OCI-LY7 (cell line): ENCODE measurements around the gene SLC25A21. TPM values are rescaled to one million over a fixed set of nuclear protein-coding genes. Genes with fewer than 3 reads are reported as not detected.

Experiments used
- BruUV-seq: library from RNA; stranded (reverse); fragments of 400-500 nt; replicated peaks from 2 replicates; lab custom pipeline; 2021; lab: Mats Ljungman, UMichigan
- CTCF ChIA-PET: fragments of 300-600 bp; sonication (Branson Sonifier 250); formaldehyde crosslinking; loops from one replicate; lab custom pipeline; 2022; ENCODE audit warnings: antibody characterized with exemption; ENCODE audit not compliant: unreplicated experiment; lab: Charles Lee
- POLR2A ChIA-PET: fragments of 300-600 bp; sonication (Branson Sonifier 250); formaldehyde crosslinking; loops from one replicate; lab custom pipeline; 2022; ENCODE audit warnings: antibody characterized with exemption; lab: Charles Lee
- DNase-seq: peaks from one replicate; pipeline ENCODE4 v3.0.0-alpha.2; 2015; ENCODE audit warnings: low spot score
- H2AFZ ChIP-seq: fragments of 200-600 bp; sonication (generic), shearing (Covaris generic); 2 replicates; pipeline ENCODE4 v1.6.1; 2014; ENCODE audit warnings: mild to moderate bottlenecking, antibody characterized with exemption, low read length, moderate library complexity
- H3K27ac ChIP-seq: fragments of 200-600 bp; sonication (generic); 2 replicates; pipeline ENCODE4 v1.5.1; 2014; ENCODE audit warnings: mixed run types, low read depth, mild to moderate bottlenecking, moderate library complexity, low read length, inconsistent platforms; ENCODE audit not compliant: poor library complexity, severe bottlenecking
- H3K36me3 ChIP-seq: fragments of 200-600 bp; sonication (generic); 2 replicates; pipeline ENCODE4 v1.6.1; 2014; ENCODE audit warnings: mild to moderate bottlenecking, antibody characterized with exemption, low read length, moderate library complexity, mixed read lengths; ENCODE audit not compliant: insufficient read depth
- H3K4me1 ChIP-seq: fragments of 200-600 bp; sonication (generic); 2 replicates; pipeline ENCODE4 v1.5.1; 2014; ENCODE audit warnings: mild to moderate bottlenecking, low read length; ENCODE audit not compliant: insufficient read depth, poor library complexity, severe bottlenecking
- H3K4me2 ChIP-seq: fragments of 200-600 bp; sonication (generic); 2 replicates; pipeline ENCODE4 v1.6.1; 2014; ENCODE audit warnings: mild to moderate bottlenecking, low read length
- H3K4me3 ChIP-seq: fragments of 200-600 bp; sonication (generic); 2 replicates; pipeline ENCODE4 v1.5.1; 2014; ENCODE audit warnings: mild to moderate bottlenecking, low read depth, low read length; ENCODE audit not compliant: poor library complexity, severe bottlenecking
- H3K79me2 ChIP-seq: fragments of 200-600 bp; sonication (generic); 2 replicates; pipeline ENCODE4 v1.6.1; 2016; ENCODE audit warnings: low read depth, mild to moderate bottlenecking, low read length, moderate library complexity, mixed read lengths; ENCODE audit not compliant: insufficient read depth
- H3K9me2 ChIP-seq: fragments of 200-600 bp; sonication (generic); 2 replicates; pipeline ENCODE4 v1.6.1; 2016; ENCODE audit warnings: mild to moderate bottlenecking, low read length, mixed read lengths; ENCODE audit not compliant: insufficient read depth
- H3K9me3 ChIP-seq: fragments of 200-600 bp; sonication (generic); 2 replicates; pipeline ENCODE4 v1.6.1; 2014; ENCODE audit warnings: mild to moderate bottlenecking, mixed run types, low read length, mixed read lengths
- H4K20me1 ChIP-seq: fragments of 200-600 bp; sonication (generic); 2 replicates; pipeline ENCODE4 v1.6.1; 2014; ENCODE audit warnings: mild to moderate bottlenecking, antibody characterized with exemption, low read length, moderate library complexity, mixed read lengths; ENCODE audit not compliant: insufficient read depth
- CTCF ChIP-seq: fragments of 200-600 bp; sonication (generic); conservative IDR thresholded peaks from 2 replicates; pipeline ENCODE4 v1.5.1; 2014; ENCODE audit warnings: mild to moderate bottlenecking, antibody characterized with exemption, low read length, moderate library complexity, mixed read lengths
- EZH2phosphoT487 ChIP-seq: fragments of 200-600 bp; sonication (generic); IDR thresholded peaks from 2 replicates; pipeline ENCODE4 v1.6.1; 2018; ENCODE audit warnings: low read depth, borderline replicate concordance, mild to moderate bottlenecking, mixed run types, antibody characterized with exemption, low read length, moderate library complexity, mixed read lengths
- intact Hi-C: fragments of 100-400 bp; cut with micrococcal nuclease; formaldehyde crosslinking; loops from one replicate; pipeline ENCODE4 v1.10.0; 2022; ENCODE audit not compliant: unreplicated experiment
- total RNA-seq, 2 experiments: library from RNA; depleted of rRNA in 1 of 2; stranded (reverse); fragments of >200 nt in 1 of 2; shearing (Covaris generic) in 1 of 2; gene quantifications; 2 replicates each; pipeline ENCODE4 v1.2.3, GENCODE V29; 2014 to 2022

Gene SLC25A21
- total RNA-seq, 2 experiments from 2014 or later, result not detected

- Histone ChIP-seq H3K4me1 (no peaks in the 10 kb centered on the region), H3K9me3 (no peaks in the 10 kb centered on the region), H2AFZ (no peak overlapping the region), H3K27ac (no peak overlapping the region), H3K36me3 (no peaks in the 10 kb centered on the region), H3K4me3 (no peak overlapping the region), H3K9me2 (no peaks in the 10 kb centered on the region), H3K79me2 (no peaks in the 10 kb centered on the region), H3K4me2 (no peak overlapping the region), H4K20me1 (no peaks in the 10 kb centered on the region)
- POLR2A ChIA-PET, result no interaction called here
- no peak for TF ChIP-seq CTCF
- CTCF ChIA-PET, result no interaction called here
- intact Hi-C loops, result no loop called here
- BruUV-seq, result no TSS peak
- DNase-seq, result no peak
Observed at GRCh38 chr14:36910578-36910977, 261.8 kb downstream of the SLC25A21 start.

GRCh38 chr14:36905272-36905888, 267.0 kb downstream of the SLC25A21 start:
- ChIA-PET CTCF (no interaction called here), POLR2A (interaction anchor here (0.6 kb wide), 1 partner anchor 34 kb away, joined by 3 read pairs; no protein-coding TSS in a partner anchor)
- Histone ChIP-seq H3K79me2 (no peaks in the 10 kb centered on the region), H2AFZ (no peak overlapping the region), H3K4me2 (no peak overlapping the region), H4K20me1 (no peaks in the 10 kb centered on the region), H3K27ac (no peak overlapping the region), H3K9me3 (no peaks in the 10 kb centered on the region), H3K4me3 (no peak overlapping the region), H3K9me2 (no peaks in the 10 kb centered on the region), H3K36me3 (no peaks in the 10 kb centered on the region), H3K4me1 (no peaks in the 10 kb centered on the region)
- intact Hi-C loops, result no loop called here
- TF ChIP-seq CTCF (no peak), EZH2phosphoT487 (no peak)
- no peak for DNase-seq
- BruUV-seq, result no TSS peak

GRCh38 chr14:36901861-36902260, 270.5 kb downstream of the SLC25A21 start:
- Histone ChIP-seq H3K4me2 (no peak overlapping the region), H3K4me1 (no peaks in the 10 kb centered on the region), H3K79me2 (no peaks in the 10 kb centered on the region), H3K9me3 (no peaks in the 10 kb centered on the region), H2AFZ (no peak overlapping the region), H3K36me3 (no peaks in the 10 kb centered on the region), H3K4me3 (no peak overlapping the region), H4K20me1 (no peaks in the 10 kb centered on the region), H3K27ac (no peak overlapping the region), H3K9me2 (no peaks in the 10 kb centered on the region)
- TF ChIP-seq EZH2phosphoT487 (no peak), CTCF (no peak)
- BruUV-seq, result no TSS peak
- ChIA-PET POLR2A (interaction anchor here (1.8 kb wide), 1 partner anchor 14 kb away, joined by 4 read pairs; no protein-coding TSS in a partner anchor), CTCF (no interaction called here)
- DNase-seq, result no peak
- intact Hi-C loops, result no loop called here
